K562 (cell line): ENCODE data around the gene NIN. TPM values are rescaled to one million over a fixed set of nuclear protein-coding genes. Genes with fewer than 3 reads are reported as not detected.

Experiments
- ATAC-seq: fragments of 200-7000 bp; cut with Tn5 transposase; 3 replicates; pipeline ENCODE4 v1.9.1; 2020; ENCODE audit warnings: moderate library complexity
- BruUV-seq: library from RNA; stranded (reverse); fragments of 400-500 nt; replicated peaks from 2 replicates; lab custom pipeline; 2021; lab: Mats Ljungman, UMichigan
- CTCF ChIA-PET: fragments of 300-600 bp; formaldehyde crosslinking; extraction: SDS; loops from one replicate; lab custom pipeline; 2021; ENCODE audit warnings: low intra/inter-chr PET ratio; lab: Yijun Ruan, JAX
- POLR2A ChIA-PET: fragments of 300-600, 350-650 bp; sonication (Branson Sonifier 250); formaldehyde crosslinking; extraction: SDS; loops from one replicate; lab custom pipeline; 2021; ENCODE audit warnings: antibody characterized with exemption, inconsistent platforms; lab: Yijun Ruan, JAX
- DNase-seq, 4 experiments: peaks; one replicate each; pipeline versions ENCODE4 v3.0.0 to v3.0.0-alpha.2; 2011 to 2018; ENCODE audit warnings: low spot score in 3 of 4, mixed read lengths in 3 of 4; ENCODE audit errors: extremely low read depth in 1 of 4
- FAIRE-seq: peaks from 2 replicates; lab custom pipeline; 2011; peaks lifted over from hg19 to GRCh38; lab: Jason Lieb, UNC
- H2AFZ ChIP-seq: 2 replicates; pipeline ENCODE4 v1.6.0; 2011; ENCODE audit warnings: low read depth, low read length, control low read depth, inconsistent platforms
- H3K27ac ChIP-seq: fragments of 200-600 bp; 3 replicates; pipeline ENCODE4 v1.8.0; 2011; ENCODE audit warnings: low read depth, mild to moderate bottlenecking, control low read depth, inconsistent platforms, low read length, moderate library complexity, mixed read lengths; ENCODE audit errors: extremely low read depth
- H3K27me3 ChIP-seq, 2 experiments: fragments of 300-600 bp in 1 of 2; 2 replicates in 1 of 2; 3 replicates in 1 of 2; pipeline versions ENCODE4 v1.6.0 to v1.8.0; 2011; ENCODE audit warnings: inconsistent platforms in 2 of 2, low read length in 2 of 2, mild to moderate bottlenecking in 1 of 2, mixed read lengths in 1 of 2, moderate library complexity in 1 of 2; ENCODE audit not compliant: control insufficient read depth in 2 of 2, insufficient read depth in 2 of 2
- H3K36me3 ChIP-seq: fragments of 300-600 bp; 3 replicates; pipeline ENCODE4 v1.8.0; 2011; ENCODE audit warnings: mild to moderate bottlenecking, low read length, inconsistent platforms; ENCODE audit not compliant: control insufficient read depth, insufficient read depth
- H3K4me1 ChIP-seq, 2 experiments: fragments of 200-600 bp in 1 of 2; replicated peaks in 1 of 2; 2 replicates in 1 of 2; 3 replicates in 1 of 2; pipeline versions ENCODE4 v1.5.1 to v1.8.0; 2011; ENCODE audit warnings: inconsistent platforms in 2 of 2, low read length in 2 of 2, mild to moderate bottlenecking in 1 of 2, mixed read lengths in 1 of 2, moderate library complexity in 1 of 2; ENCODE audit not compliant: control insufficient read depth in 2 of 2, insufficient read depth in 2 of 2
- H3K4me2 ChIP-seq: 2 replicates; pipeline ENCODE4 v1.6.1; 2011; ENCODE audit warnings: low read length, control low read depth, inconsistent platforms, mixed read lengths; ENCODE audit not compliant: insufficient read depth
- H3K4me3 ChIP-seq: fragments of 200-600 bp; sonication (generic), shearing (Covaris generic); 2 replicates; pipeline ENCODE4 v1.5.1; 2016; ENCODE audit warnings: control low read depth, inconsistent platforms
- H3K79me2 ChIP-seq: fragments of 200-600 bp; 3 replicates; pipeline ENCODE4 v1.8.0; 2011; ENCODE audit warnings: low read length, inconsistent platforms; ENCODE audit not compliant: control insufficient read depth, insufficient read depth
- H3K9ac ChIP-seq, 2 experiments: 2 replicates each; pipeline versions ENCODE4 v1.6.0 to v1.6.1; 2011; ENCODE audit warnings: low read depth in 2 of 2, low read length in 2 of 2, control low read depth in 1 of 2, inconsistent platforms in 1 of 2, mild to moderate bottlenecking in 1 of 2, mixed read lengths in 1 of 2; ENCODE audit not compliant: insufficient read depth in 1 of 2
- H3K9me1 ChIP-seq: one replicate; pipeline ENCODE4 v1.6.0; 2011; ENCODE audit warnings: inconsistent platforms, mild to moderate bottlenecking, low read length, moderate library complexity; ENCODE audit not compliant: control insufficient read depth, insufficient read depth
- H3K9me3 ChIP-seq: replicated peaks from 2 replicates; pipeline ENCODE4 v1.5.1; 2011; ENCODE audit warnings: low read depth, low read length, inconsistent platforms; ENCODE audit not compliant: control insufficient read depth, insufficient read depth
- H4K20me1 ChIP-seq: replicated peaks from 2 replicates; pipeline ENCODE4 v1.6.1; 2011; ENCODE audit warnings: low read length, inconsistent platforms, mixed read lengths; ENCODE audit not compliant: control insufficient read depth, insufficient read depth
- ATF7 ChIP-seq: fragments of 450-650 bp; IDR thresholded peaks from 2 replicates; pipeline ENCODE4 v1.7.1; 2014; ENCODE audit warnings: mild to moderate bottlenecking, moderate library complexity
- BHLHE40 ChIP-seq: IDR thresholded peaks from 2 replicates; pipeline ENCODE4 v1.6.1; 2011; ENCODE audit warnings: low read length, improper control_type of control experiment
- CBX1 ChIP-seq: sonication (generic); IDR thresholded peaks from 2 replicates; pipeline ENCODE4 v1.6.1; 2016; ENCODE audit warnings: antibody characterized with exemption, low read depth, mild to moderate bottlenecking
- HDAC8 ChIP-seq: fragments of 450-650 bp; IDR thresholded peaks from 2 replicates; pipeline ENCODE4 v1.6.1; 2016; ENCODE audit warnings: mild to moderate bottlenecking, missing genetic modification characterization, moderate library complexity, missing compliant biosample characterization
- NRF1 ChIP-seq, 2 experiments: fragments of 450-650 bp; IDR thresholded peaks in 1 of 2; conservative IDR thresholded peaks in 1 of 2; 2 replicates each; pipeline ENCODE4 v1.6.1; 2014; ENCODE audit warnings: mild to moderate bottlenecking in 2 of 2
- PHB ChIP-seq: fragments of 250-450 bp; sonication (Bioruptor Pico); IDR thresholded peaks from 2 replicates; pipeline ENCODE4 v1.5.0; 2021
- POLR2H ChIP-seq: IDR thresholded peaks from 2 replicates; pipeline ENCODE4 v1.6.1; 2016; ENCODE audit warnings: missing genetic modification characterization, low read depth, mild to moderate bottlenecking, control low read depth, missing compliant biosample characterization, moderate library complexity
- SMAD4 ChIP-seq: fragments of 250-450 bp; sonication (Bioruptor Pico); conservative IDR thresholded peaks from 2 replicates; pipeline ENCODE4 v1.8.0; 2021; ENCODE audit warnings: inconsistent platforms, mild to moderate bottlenecking, moderate library complexity
- VEZF1 ChIP-seq: fragments of 200-800 bp; sonication (Bioruptor generic); IDR thresholded peaks from 2 replicates; pipeline ENCODE4 v1.6.1; 2017; ENCODE audit warnings: missing genetic modification characterization, missing compliant biosample characterization
- ZFP30 ChIP-seq: fragments of 250-450 bp; sonication (Bioruptor Pico); IDR thresholded peaks from 2 replicates; pipeline ENCODE4 v1.8.0; 2022; ENCODE audit warnings: moderate library complexity, mild to moderate bottlenecking, inconsistent platforms, borderline replicate concordance
- ZNF133 ChIP-seq: fragments of 250-450 bp; sonication (Bioruptor Pico); IDR thresholded peaks from 2 replicates; pipeline ENCODE4 v1.4.0; 2020; ENCODE audit warnings: mild to moderate bottlenecking
- ZNF445 ChIP-seq: fragments of 250-450 bp; sonication (Bioruptor Pico); IDR thresholded peaks from 2 replicates; pipeline ENCODE4 v1.4.0; 2020; ENCODE audit warnings: low read depth, mild to moderate bottlenecking, moderate library complexity
- WGBS: fragments of 100-300 bp; shearing (Covaris generic); methylation state at CpG from one replicate; pipeline ENCODE4 v1.1.6; 2016; ENCODE audit warnings: low coverage, mixed read lengths; ENCODE audit not compliant: insufficient coverage; ENCODE audit errors: missing lambda C conversion rate; 5-methylcytosine and 5-hydroxymethylcytosine counted together
- in situ Hi-C: fragments of 300-500 bp; cut with MboI; formaldehyde crosslinking; loops from 4 replicates; pipeline ENCODE4 v1.15.0; 2018; ENCODE audit warnings: inconsistent platforms, mixed read lengths
- intact Hi-C: fragments of 100-400 bp; cut with micrococcal nuclease; formaldehyde crosslinking; loops from 2 replicates; pipeline ENCODE4 v1.14.2; 2022
- polyA plus RNA-seq, 8 experiments: library from polyadenylated mRNA; depleted of rRNA in 4 of 8; stranded (reverse) in 5 of 8; unstranded in 3 of 8; fragments of >200 nt; fragmentation: Nextera tagmentation in 2 of 8; fragmentation: Illumina TruSeq in 1 of 8; extraction: Ambion mirVana in 2 of 8; extraction: Trizol in 1 of 8; gene quantifications; 2 replicates each; pipeline versions ENCODE4 v1.2.1 to v1.2.3, GENCODE V29; 2011 to 2014; ENCODE audit warnings: inconsistent platforms in 1 of 8, missing spikeins in 1 of 8
- total RNA-seq, 7 experiments: library from RNA; depleted of rRNA in 6 of 7; stranded (reverse); fragments of >200 nt in 6 of 7; fragmentation: Illumina TruSeq in 2 of 7; extraction: Trizol in 2 of 7; gene quantifications; 2 replicates each; pipeline versions ENCODE4 v1.2.1 to v1.2.3, GENCODE V29; 2011 to 2021; ENCODE audit warnings: low replicate concordance in 1 of 7

NIN gene
- total and polyA plus RNA-seq, 9 of the 15 experiments (the other 6 are each of a cell fraction or from before 2014, with no cell fraction given), result 0.84 to 8.4 (median 5.0) TPM

DNA sequence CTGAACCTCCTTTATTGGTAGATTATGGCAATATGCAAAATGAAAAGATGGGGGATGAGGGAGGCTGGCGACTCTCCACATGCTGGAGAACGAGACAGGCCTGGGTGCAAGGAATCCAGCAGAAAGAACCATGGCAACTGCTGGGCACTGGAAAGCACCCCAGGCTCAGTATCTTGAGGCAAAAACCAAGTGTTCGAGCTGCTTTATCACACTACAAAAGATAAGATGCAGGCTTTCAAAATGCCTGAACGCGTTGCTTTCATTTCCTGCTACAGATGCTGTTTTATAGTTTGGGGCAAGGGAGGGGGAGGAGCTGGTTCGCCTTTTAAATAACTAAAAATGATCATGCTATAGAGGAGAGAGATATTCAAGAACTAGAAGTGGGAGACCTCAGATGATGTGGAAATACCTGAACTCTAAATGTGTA, 38.9 kb downstream of the NIN start:
- no peak overlapping the region for H2AFZ ChIP-seq
- in situ Hi-C loops, result loop anchor here (25.0 kb wide), 1 partner anchor 455 kb away; no protein-coding TSS in a partner anchor
- POLR2A ChIA-PET, result no interaction called here
- no peaks in the 10 kb centered on the region for H3K9me1 ChIP-seq
- DNase-seq, result no peak
- intact Hi-C loops, result no loop called here
- peaks cover 0 to 3% of the 10 kb centered on the region in 2 experiments; a peak in 1 of 5 replicates for H3K27me3 ChIP-seq
- WGBS, result 38% methylated on average over 6 of the region's 6 CpGs
- H3K4me1 ChIP-seq, result no peaks in the 10 kb centered on the region
- H3K4me2 ChIP-seq, result no peak overlapping the region
- no peak overlapping the region for H3K4me3 ChIP-seq
- no peak overlapping the region for H3K27ac ChIP-seq
- no peaks in the 10 kb centered on the region for H3K79me2 ChIP-seq
- TF ChIP-seq ZFP30 (CRISPR knock-in tag) (no peak), PHB (CRISPR knock-in tag) (no peak), CBX1 (no peak), ZNF445 (CRISPR knock-in tag) (no peak), SMAD4 (no peak), BHLHE40 (no peak), HDAC8 (tag) (no peak), ZNF133 (no peak), POLR2H (tag) (no peak), NRF1 (conservative IDR thresholded peaks at IDR 0.05 in 1 of 2, IDR thresholded peaks at IDR 0.05 in 1 of 2) (no peak), VEZF1 (CRISPR knock-in tag) (no peak), ATF7 (no peak)
- H3K36me3 ChIP-seq, result no peaks in the 10 kb centered on the region
- FAIRE-seq, result no peak
- H3K9ac ChIP-seq, result no peak overlapping the region
- no peaks in the 10 kb centered on the region for H3K9me3 ChIP-seq
- ATAC-seq, result no peak
- CTCF ChIA-PET, result no interaction called here
- no TSS peak for BruUV-seq
- H4K20me1 ChIP-seq, result no peaks in the 10 kb centered on the region
